BJ (cell line): ENCODE data around the gene PGAM5. TPM values are rescaled to one million over a fixed set of nuclear protein-coding genes. Genes with fewer than 3 reads are reported as not detected.

Experiments used
- CTCF ChIA-PET: fragments of 350-600 bp; formaldehyde crosslinking; extraction: SDS; loops from one replicate; lab custom pipeline; 2021; ENCODE audit warnings: antibody characterized with exemption, inconsistent platforms; lab: Yijun Ruan, JAX
- POLR2A ChIA-PET: fragments of 300-600 bp; sonication (Branson Sonifier 250); formaldehyde crosslinking; extraction: SDS; loops from one replicate; lab custom pipeline; 2021; ENCODE audit warnings: antibody characterized with exemption; lab: Charles Lee
- DNase-seq: peaks from one replicate; pipeline ENCODE4 v3.0.0-alpha.2; 2011; ENCODE audit warnings: low read depth
- H3K27me3 ChIP-seq: 2 replicates; pipeline ENCODE4 v1.6.0; 2011; ENCODE audit warnings: low read length; ENCODE audit not compliant: control insufficient read depth, insufficient read depth
- H3K36me3 ChIP-seq: 2 replicates; pipeline ENCODE4 v1.5.1; 2011; ENCODE audit warnings: low read length; ENCODE audit not compliant: control insufficient read depth, insufficient read depth
- H3K4me3 ChIP-seq: 2 replicates; pipeline ENCODE4 v1.5.1; 2011; ENCODE audit warnings: low read depth, mild to moderate bottlenecking, control low read depth, low read length
- CTCF ChIP-seq: IDR thresholded peaks from 2 replicates; pipeline ENCODE4 v1.5.1; 2011; ENCODE audit warnings: low read depth, mild to moderate bottlenecking, control low read depth, inconsistent platforms, low read length, moderate library complexity; ENCODE audit not compliant: insufficient read depth
- polyA plus RNA-seq: library from polyadenylated mRNA; depleted of rRNA; stranded (reverse); fragments of >200 nt; gene quantifications from 2 replicates; pipeline ENCODE4 v1.2.3, GENCODE V29; 2011

PGAM5 gene
- polyA plus RNA-seq, 1 experiment = 17.7 TPM

- Histone ChIP-seq H3K27me3 (no peaks in the 10 kb centered on the region), H3K36me3 (peaks cover 48% of the 10 kb centered on the region), H3K4me3 (no peak overlapping the region)
- ChIA-PET CTCF (interaction anchor here (1.0 to 1.9 kb wide), 2 partner anchors 9 kb away, joined by 3 to 4 read pairs; no protein-coding TSS in a partner anchor), POLR2A (no interaction called here)
- no peak for TF ChIP-seq CTCF
- DNase-seq = no peak
These were observed 29.6 kb downstream of the PGAM5 start for GRCh38 chr12:132740313-132740646.

GRCh38 chr12:132740652-132741051 lies 30.0 kb downstream of the PGAM5 start:
- no peak for DNase-seq
- peaks cover 47% of the 10 kb centered on the region for H3K36me3 ChIP-seq

GRCh38 chr12:132741620-132742019 lies 31.0 kb downstream of the PGAM5 start:
- Histone ChIP-seq H3K4me3 (no peak overlapping the region), H3K36me3 (peaks cover 46% of the 10 kb centered on the region), H3K27me3 (no peaks in the 10 kb centered on the region)
- no peak for TF ChIP-seq CTCF
- DNase-seq = no peak
- CTCF ChIA-PET = interaction anchor here (1.9 kb wide), 1 partner anchor 10 kb away, joined by 4 read pairs; no protein-coding TSS in a partner anchor
- POLR2A ChIA-PET = no interaction called here

More at GRCh38 chr12:132740652-132741051, 30.0 kb downstream of the PGAM5 start:
- Histone ChIP-seq H3K27me3 (no peaks in the 10 kb centered on the region), H3K4me3 (no peak overlapping the region)
- CTCF ChIA-PET = interaction anchor here (1.0 to 1.9 kb wide), 2 partner anchors 8 to 9 kb away, joined by 3 to 4 read pairs; no protein-coding TSS in a partner anchor
- TF ChIP-seq CTCF = no peak
- POLR2A ChIA-PET = no interaction called here

GRCh38 chr12:132743831-132744230 lies 33.2 kb downstream of the PGAM5 start:
- CTCF ChIA-PET = interaction anchor here (1.0 to 1.7 kb wide), 2 partner anchors 10 to 129 kb away, joined by 3 to 6 read pairs; no protein-coding TSS in a partner anchor

GRCh38 chr12:132746613-132747012 lies 36.0 kb downstream of the PGAM5 start:
- no peak for DNase-seq
- ChIA-PET POLR2A (no interaction called here), CTCF (no interaction called here)
- Histone ChIP-seq H3K36me3 (peaks cover 54% of the 10 kb centered on the region), H3K27me3 (no peaks in the 10 kb centered on the region), H3K4me3 (no peak overlapping the region)
- no peak for TF ChIP-seq CTCF

More at GRCh38 chr12:132743831-132744230, 33.2 kb downstream of the PGAM5 start:
- peaks cover 55% of the 10 kb centered on the region for H3K36me3 ChIP-seq
- no peaks in the 10 kb centered on the region for H3K27me3 ChIP-seq
- no peak for DNase-seq
- TF ChIP-seq CTCF = no peak
- H3K4me3 ChIP-seq = no peak overlapping the region
- POLR2A ChIA-PET = no interaction called here
